Right ventricle myocardium inferior (tissue), 1 donor: ENCODE results near the gene PPIP5K1. TPM values are rescaled to one million over a fixed set of nuclear protein-coding genes. Genes with fewer than 3 reads are reported as not detected.

ENCODE experiments used
- ATAC-seq: fragments of 200-7000 bp; cut with Tn5 transposase; one replicate; pipeline ENCODE4 v1.9.1; 2020; ENCODE audit warnings: mild to moderate bottlenecking, moderate library complexity
- DNase-seq: peaks from one replicate; pipeline ENCODE4 v3.0.0; 2021; ENCODE audit errors: missing footprints
- intact Hi-C: fragments of 100-400 bp; cut with DNase I; formaldehyde crosslinking; loops from one replicate; pipeline ENCODE4 v1.11.0; 2022
- total RNA-seq: library from RNA; stranded (reverse); fragmentation: NEBNext Ultra II Directional; extraction: Animal tissue kit (Norgen Biotek cat#: 25700); gene quantifications from one replicate; pipeline ENCODE4 v1.2.1, GENCODE V29; 2021
- donor health status: DM: no; HTN: yes; CAD: no; lungs with severe emphysema.

The PPIP5K1 gene
- total RNA-seq, 1 donor from 2014 or later, result 15.7 TPM

DNA sequence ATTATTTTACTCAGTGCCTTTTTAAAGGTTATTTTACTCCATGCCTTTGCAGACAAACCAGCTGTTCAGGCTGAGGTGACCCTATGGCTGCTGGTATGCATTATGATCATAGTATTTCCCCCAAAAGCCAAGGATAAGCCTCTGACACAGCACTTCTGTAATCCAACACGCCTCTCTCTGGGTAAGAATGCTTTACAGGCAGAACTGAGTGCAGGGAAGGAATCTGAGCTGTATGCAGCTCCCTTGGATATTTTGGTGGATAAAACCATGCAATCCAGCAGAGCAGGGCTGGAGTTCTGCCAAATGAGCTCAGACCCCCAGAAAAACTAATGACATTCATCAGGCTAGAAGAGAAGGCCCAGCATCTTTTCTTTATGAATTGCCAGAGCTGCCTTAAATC is 84.3 kb downstream of the PPIP5K1 start:
- intact Hi-C loops, result no loop called here
- ATAC-seq (no peak), DNase-seq (no peak)

DNA sequence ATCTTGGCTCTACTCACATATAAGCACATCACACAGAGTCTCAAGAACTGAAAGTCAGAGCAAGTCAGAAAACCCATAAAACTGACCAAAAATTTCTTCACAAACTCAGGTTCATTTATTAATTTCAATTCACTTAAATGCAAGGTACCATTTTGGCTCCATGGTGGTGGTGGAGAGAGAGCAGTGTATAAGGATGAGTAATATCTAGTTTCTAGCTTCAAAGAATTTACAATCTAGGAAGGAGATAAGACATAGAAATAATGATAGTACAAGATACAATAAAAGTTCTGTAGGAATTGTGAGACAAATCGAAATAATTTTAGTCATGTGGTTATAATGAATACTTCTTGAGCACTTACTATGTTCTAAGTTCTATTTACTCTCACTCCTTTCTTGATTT is 90.4 kb downstream of the PPIP5K1 start:
- DNase-seq (no peak), ATAC-seq (no peak)
- intact Hi-C loops, result no loop called here

DNA sequence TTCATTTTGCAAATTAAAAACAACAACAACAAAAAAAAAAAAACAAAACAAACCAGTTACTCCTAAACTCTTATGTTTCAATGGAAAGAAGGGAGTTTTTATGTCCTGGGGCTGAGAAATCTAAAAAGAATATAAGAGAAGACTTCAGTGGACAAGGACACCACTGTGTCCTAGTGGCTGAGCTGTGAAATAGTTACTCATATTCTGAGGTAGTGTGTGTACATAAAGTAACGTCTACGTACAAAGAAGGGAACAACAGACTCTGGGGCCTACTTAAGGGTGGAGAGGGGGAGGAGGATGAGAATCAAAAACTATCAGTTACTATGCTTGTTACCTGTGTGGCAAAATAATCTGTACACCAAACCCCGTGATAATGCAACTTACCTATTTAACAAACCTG is 91.0 kb downstream of the PPIP5K1 start:
- intact Hi-C loops, result no loop called here
- DNase-seq (no peak), ATAC-seq (no peak)

DNA sequence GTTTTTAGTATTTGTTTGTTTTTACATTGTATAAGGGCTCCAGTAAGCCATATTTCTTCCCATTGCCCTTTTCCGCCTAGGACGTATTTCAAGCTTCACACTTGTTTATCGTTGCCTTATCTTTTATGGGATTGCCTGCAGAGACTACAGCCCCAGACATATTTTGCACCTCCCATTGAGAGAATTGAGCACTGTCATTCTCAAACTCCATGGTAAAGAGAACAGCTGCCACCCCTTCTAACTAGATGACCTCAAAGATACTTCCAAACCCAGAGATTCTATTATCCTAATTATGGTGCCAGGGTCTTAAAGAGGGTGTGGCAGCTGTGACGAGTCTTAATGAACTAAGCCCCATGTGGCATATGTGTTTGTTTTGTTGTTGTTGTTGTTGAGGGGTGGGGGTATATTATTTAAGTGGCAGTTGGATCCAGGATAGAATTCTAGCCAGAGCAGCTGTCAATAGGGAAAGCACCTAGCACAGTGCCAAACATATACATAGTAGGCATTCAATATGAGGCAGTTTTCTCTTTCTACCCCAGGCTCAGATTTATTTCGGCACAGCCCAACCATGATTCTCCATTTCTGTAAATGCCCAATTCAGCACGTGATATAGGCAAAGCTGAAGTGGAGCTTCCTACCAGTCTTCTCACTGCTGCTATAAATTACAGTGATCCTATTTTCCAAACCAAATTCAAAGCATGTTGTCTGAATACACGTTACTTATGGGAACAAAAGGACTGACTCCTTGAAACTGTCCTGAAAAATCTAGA is 96.1 kb downstream of the PPIP5K1 start:
- no peak for DNase-seq
- intact Hi-C loops, result loop anchor here (2.0 kb wide), 1 partner anchor 17 kb away; no protein-coding TSS in a partner anchor
- ATAC-seq, result no peak

DNA sequence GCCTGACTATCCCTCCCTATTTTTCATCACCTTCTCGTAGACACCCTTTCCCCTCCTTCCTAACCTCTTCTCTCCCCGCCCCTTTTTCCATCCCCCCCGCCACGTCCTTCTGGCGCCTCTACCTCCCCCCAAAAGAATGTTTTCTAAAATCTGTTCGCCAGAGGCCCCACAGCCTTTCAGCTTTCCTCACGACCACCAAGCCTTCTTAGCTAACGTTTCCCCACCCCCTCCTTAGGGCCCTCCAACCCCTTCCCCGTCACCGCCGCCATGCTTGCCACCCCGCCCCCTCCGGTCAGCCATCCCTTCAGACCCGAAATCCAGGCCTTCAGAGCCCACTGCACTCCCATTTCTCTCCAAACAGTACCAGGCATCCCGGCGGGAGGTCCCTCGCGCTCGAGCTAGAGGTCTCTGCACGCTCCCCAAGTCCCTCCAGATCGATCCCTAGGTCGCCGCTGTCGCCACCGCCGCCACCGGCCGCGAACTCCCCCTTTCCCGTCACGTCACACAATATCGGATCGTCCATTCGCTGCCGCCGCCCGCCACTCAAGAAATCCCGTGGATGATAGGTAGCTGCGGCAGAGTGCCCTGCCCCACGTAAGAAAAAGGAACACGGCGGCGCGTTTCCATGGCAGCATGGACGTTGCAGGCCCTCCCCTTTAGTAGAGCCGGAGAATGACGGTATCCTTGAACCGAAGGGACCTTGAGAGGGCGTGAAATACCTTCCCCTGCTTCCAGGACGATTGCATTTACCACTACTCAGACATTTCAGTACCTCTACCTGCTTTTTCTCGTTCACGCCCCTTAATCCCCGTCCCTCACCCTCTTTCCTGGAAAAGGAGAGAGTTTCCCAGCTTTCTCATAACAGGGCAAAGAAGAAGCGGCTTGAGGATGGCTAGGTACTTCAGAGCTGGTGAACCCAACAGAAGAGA is 97.1 kb downstream of the PPIP5K1 start, which contains the start of gene TP53BP1:
TSS of gene TP53BP1 (minus strand) at position 484 of the 929 bp plus-strand sequence. CDS start at position 371, 113 bp downstream.
- DNase-seq (peak; percentile 99), ATAC-seq (peak; percentile 99)
- intact Hi-C loops, result loop anchor here (2.0 kb wide), 1 partner anchor 18 kb away; no protein-coding TSS in a partner anchor

DNA sequence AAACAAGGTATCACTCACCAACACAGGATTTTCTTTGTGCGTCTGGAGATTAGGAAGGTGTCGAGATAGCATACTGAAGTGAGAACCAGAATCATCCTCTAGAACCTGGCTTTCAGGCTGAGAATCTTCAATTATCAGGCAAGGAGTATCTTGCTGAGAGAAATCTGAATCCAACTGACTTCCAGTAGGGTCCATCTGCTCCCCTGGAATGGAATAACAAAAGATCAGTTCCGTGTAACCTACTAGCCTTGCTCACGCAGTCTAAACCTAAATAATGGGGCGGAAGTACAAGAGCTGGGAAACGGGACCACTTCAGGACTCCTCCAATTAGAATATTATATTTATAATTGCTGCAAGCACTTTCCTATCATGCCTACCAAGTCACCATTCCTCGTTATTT is 97.7 kb downstream of the PPIP5K1 start:
- intact Hi-C loops, result loop anchor here (2.0 kb wide), 1 partner anchor 19 kb away; no protein-coding TSS in a partner anchor
- ATAC-seq (no peak), DNase-seq (no peak)

DNA sequence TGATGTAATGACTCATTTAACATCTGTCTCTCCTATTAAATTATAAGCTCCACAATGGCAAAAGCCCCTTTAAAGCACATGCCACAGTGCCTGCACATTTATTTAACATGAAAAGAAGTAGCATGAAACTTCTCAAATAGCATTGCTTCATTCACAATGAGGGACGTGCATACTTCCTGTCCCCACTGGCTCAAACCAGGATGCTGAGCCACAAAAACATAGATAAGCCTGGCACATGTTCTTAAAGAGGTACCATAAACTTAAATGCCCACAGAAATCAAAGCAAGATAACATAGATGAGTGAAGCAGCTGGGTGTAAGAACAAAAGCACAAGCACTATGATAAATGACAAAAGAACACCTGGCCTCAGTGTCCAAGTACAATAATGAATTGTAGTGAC is 100.8 kb downstream of the PPIP5K1 start:
- DNase-seq (no peak), ATAC-seq (no peak)
- intact Hi-C loops, result no loop called here

DNA sequence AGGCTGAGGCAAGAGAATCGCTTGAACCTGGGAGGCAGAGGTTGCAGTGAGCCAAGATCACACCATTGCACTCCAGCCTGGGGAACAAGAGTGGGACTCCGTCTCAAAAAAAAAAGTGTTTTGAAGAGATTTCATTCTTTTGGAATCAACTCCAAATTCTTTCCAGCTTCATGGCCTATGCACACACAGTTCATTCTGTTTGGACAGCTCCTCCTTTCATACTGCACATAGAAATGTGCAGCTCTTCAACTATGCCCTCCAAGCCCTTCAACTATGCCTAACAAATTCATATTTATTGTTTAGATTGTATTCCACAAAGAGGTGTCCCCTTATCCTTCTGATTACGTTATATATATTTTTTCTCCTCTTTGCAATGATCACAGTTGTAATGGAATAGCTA is 101.2 kb downstream of the PPIP5K1 start:
- intact Hi-C loops, result no loop called here
- DNase-seq (no peak), ATAC-seq (no peak)

DNA sequence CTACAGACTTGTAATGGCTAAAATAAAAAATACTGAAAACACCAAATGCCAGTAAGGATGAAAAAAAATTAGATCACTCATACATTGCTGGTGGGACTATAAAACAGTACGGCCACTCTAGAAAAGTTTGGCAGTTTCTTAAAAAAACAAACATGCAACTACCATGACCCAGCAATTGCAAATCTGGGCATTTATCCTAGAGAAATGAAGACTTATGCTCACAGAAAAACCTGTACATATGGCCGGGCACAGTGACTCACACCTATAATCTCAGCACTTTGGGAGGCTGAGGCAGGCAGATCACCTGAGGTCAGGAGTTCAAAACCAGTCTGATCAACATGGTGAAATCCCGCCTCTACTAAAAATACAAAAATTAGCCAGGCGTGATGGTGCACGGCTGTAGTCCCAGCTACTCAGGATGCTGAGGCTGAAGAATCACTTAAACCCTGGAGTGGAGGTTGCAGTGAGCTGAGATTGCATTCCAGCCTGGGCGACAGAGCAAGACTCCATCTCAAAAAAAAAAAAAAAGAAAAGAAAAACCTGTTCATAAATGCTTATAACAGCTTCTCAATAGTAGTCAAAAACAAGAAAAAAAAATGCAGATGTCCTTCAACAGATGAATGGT is 102.6 kb downstream of the PPIP5K1 start:
- DNase-seq, result no peak
- intact Hi-C loops, result no loop called here
- ATAC-seq, result no peak

DNA sequence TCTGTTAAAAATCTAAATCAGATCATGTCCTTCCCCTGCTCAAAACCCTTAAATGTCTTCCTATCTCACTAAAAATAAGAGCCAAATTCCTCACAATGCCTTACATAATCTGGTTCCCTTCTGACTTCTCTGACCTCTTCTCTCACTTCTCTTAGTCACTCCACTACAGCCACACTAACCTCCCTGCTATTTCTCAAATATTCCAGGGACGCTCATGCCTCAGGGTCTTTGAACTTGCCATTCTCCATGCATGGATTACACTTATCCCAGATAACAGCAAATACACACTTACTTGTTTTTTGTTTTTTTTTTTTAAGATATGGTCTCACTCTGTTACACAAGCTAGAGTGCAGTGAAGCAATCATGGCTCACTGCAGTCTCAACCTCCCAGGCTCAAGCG is 105.6 kb downstream of the PPIP5K1 start:
- no peak for ATAC-seq
- DNase-seq, result no peak
- intact Hi-C loops, result no loop called here

Other genes starting within 250 kb of the PPIP5K1 start
- gene ZSCAN29, start 219.2 kb downstream of the PPIP5K1 start, total RNA-seq, result 13.1 TPM
- 12.5 TPM for gene TUBGCP4, start 219.1 kb downstream of the PPIP5K1 start, total RNA-seq
- gene TP53BP1, start 97.1 kb downstream of the PPIP5K1 start, total RNA-seq, result 24.3 TPM
- 21.4 TPM for gene MAP1A, start 72.6 kb downstream of the PPIP5K1 start, total RNA-seq
- gene CKMT1B, start 3.8 kb upstream of the PPIP5K1 start, total RNA-seq, result 0.76 TPM
- gene STRC, start 28.6 kb upstream of the PPIP5K1 start, total RNA-seq, result not detected
- gene CATSPER2, start 58.6 kb upstream of the PPIP5K1 start, total RNA-seq, result 0.54 TPM
- gene CKMT1A, start 103.7 kb upstream of the PPIP5K1 start, total RNA-seq, result 0.43 TPM
- gene PDIA3, start 156.2 kb upstream of the PPIP5K1 start, total RNA-seq, result 166 TPM
- gene ELL3, start 186.8 kb upstream of the PPIP5K1 start, total RNA-seq, result 1.5 TPM
- gene SERF2, start 202.1 kb upstream of the PPIP5K1 start, total RNA-seq, result 1,102 TPM
- 0.30 TPM for gene SERINC4, start 210.0 kb upstream of the PPIP5K1 start, total RNA-seq
- gene HYPK, start 210.4 kb upstream of the PPIP5K1 start, total RNA-seq, result 16.4 TPM
- 18.9 TPM for gene MFAP1, start 234.5 kb upstream of the PPIP5K1 start, total RNA-seq
- gene WDR76, start 236.8 kb upstream of the PPIP5K1 start, total RNA-seq, result 2.1 TPM